GM12874 (cell line): ENCODE results near the gene IQGAP3.

Experiments used
- TF ChIP-seq, protein P1 (sequence below): IDR thresholded peaks from 2 replicates; pipeline ENCODE4 v1.5.1; 2011; ENCODE audit warnings: low read depth, mild to moderate bottlenecking, control low read depth, low read length, moderate library complexity; ENCODE audit not compliant: insufficient read depth

Gene IQGAP3

GRCh38 chr1:156480411-156481192 is 91.8 kb downstream of the IQGAP3 start:
- TF ChIP-seq, protein P1, sequence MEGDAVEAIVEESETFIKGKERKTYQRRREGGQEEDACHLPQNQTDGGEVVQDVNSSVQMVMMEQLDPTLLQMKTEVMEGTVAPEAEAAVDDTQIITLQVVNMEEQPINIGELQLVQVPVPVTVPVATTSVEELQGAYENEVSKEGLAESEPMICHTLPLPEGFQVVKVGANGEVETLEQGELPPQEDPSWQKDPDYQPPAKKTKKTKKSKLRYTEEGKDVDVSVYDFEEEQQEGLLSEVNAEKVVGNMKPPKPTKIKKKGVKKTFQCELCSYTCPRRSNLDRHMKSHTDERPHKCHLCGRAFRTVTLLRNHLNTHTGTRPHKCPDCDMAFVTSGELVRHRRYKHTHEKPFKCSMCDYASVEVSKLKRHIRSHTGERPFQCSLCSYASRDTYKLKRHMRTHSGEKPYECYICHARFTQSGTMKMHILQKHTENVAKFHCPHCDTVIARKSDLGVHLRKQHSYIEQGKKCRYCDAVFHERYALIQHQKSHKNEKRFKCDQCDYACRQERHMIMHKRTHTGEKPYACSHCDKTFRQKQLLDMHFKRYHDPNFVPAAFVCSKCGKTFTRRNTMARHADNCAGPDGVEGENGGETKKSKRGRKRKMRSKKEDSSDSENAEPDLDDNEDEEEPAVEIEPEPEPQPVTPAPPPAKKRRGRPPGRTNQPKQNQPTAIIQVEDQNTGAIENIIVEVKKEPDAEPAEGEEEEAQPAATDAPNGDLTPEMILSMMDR: peak; percentile 87

DNA sequence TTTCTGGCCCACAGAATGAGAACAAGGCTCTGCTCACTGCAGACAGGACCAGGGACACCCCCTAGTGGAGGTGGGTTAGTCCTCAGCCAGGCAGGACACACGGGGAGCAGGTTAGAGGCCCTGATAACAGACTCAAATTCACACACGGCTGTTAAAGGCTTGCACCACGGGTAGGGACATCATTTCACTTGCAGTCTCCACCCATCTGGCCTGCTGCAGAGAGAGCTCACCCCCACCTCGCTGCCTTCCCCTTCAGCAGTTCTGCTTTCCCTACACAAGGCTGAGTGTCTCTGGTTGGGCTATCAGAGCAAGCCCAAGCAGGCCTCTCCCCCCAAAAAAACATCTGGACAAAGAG is 92.4 kb downstream of the IQGAP3 start:
- TF ChIP-seq, protein P1: peak; percentile 27; the same call in 1 of the 2 replicates

DNA sequence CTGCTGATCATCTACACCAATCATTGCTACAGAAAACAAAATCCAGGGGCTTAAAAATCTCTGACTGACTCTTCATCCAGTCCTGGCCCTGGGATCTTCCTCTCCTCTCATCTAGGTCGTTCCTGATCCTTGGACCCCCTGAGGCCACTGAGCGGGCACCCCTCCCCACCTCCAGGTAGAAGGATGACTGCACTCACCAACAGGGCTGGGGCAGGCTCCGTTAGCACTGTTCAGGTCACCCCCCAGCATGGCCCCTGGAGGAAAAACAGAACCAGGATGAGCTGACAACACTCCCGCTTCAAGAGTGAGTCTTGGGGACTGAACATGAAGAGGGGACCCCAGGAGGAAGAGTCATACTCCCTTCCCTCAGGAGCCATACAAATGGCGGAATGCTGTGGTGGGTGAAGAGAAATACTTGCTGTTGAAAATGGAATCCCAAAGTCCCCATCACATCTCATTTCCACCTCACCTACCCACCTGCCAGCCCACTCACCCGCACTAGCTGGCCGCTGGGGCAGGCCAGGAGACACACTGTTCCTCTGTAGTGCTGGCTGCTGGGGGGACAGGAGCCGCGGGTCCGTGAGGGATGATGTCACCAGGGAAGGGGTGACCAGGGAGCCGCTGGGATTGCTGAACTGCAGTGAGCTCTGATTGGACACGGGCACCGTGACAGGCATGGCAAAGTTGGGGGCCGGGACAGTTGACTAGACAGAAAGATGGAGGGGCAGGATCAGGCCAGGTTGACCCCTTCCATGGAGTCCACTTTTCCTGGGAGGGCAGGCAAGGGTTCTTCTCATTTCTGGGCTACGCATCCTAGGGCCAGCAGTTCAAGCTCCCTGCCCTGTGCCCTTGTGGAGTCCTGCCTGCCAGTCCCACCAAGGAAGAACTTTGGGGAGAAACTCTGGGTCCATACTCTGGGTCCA is 93.0 kb downstream of the IQGAP3 start:
- TF ChIP-seq, protein P1: no peak

GRCh38 chr1:156478250-156478627 is 94.1 kb downstream of the IQGAP3 start:
- TF ChIP-seq, protein P1: no peak

GRCh38 chr1:156477526-156478249 is 94.7 kb downstream of the IQGAP3 start:
- TF ChIP-seq, protein P1: no peak

DNA sequence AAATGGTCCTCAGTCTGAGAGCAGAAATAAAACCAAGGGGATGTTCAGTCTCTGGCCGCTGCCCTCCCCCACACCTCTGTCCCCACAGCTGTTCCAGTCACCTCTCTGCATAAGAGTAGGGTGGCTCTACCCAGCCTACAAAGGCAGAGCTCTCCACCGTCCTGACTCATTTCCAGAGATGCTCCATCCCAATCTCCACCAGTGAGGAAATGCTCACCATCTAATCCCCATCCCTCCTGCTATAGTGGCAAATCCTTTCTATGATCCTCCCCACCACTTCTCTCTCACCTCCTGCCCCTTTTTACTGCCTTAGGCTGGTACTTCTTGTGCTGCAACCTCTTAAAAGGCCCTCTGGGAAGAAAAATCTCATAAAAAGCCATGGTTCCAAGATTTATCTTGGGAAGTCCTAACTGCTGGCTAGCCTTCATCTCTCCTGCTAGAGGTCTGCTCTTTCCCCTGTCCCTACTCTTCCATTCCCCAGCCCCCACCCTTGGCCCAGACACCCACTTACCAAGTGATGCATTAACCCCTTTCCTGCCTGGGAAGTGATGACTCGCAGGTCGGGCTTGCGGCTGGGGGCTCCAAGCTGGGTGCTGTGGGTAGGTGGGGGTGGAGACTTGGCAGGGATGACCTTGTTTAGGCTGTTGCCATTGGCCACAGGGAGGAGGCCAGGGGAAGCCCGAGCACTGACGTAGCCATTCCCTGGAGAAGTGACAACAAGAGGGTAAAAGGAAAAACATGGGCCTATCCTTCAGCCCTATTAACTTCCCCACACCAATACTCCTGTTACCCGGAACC is 95.7 kb downstream of the IQGAP3 start:
- TF ChIP-seq, protein P1: no peak
